GM23248 (cell line): ENCODE results near the gene ADAMTS17.

Experiments
- EZH2 ChIP-seq: fragments of 200-600 bp; sonication (generic); IDR thresholded peaks from 2 replicates; pipeline ENCODE4 v1.6.1; 2018; ENCODE audit warnings: antibody characterized with exemption, mild to moderate bottlenecking; ENCODE audit not compliant: insufficient read depth, poor library complexity, severe bottlenecking
- EZH2phosphoT487 ChIP-seq: fragments of 200-600 bp; sonication (generic); IDR thresholded peaks from 2 replicates; pipeline ENCODE4 v1.6.1; 2018; ENCODE audit warnings: antibody characterized with exemption, moderate library complexity, mild to moderate bottlenecking, low read depth; ENCODE audit not compliant: insufficient read depth

GRCh38 chr15:99962006-99962561 lies 379.7 kb downstream of the ADAMTS17 start:
- no peak for TF ChIP-seq EZH2phosphoT487
- no peak for TF ChIP-seq EZH2
